HG03378 (cell line): ENCODE measurements around the gene ESPNL.

Source experiments
- ATAC-seq: cut with Tn5 transposase; IDR thresholded peaks from one replicate; pipeline ENCODE4 v1.9.1; 2021; ENCODE audit warnings: mild to moderate bottlenecking, moderate library complexity; ENCODE audit not compliant: unreplicated experiment

ESPNL gene

DNA sequence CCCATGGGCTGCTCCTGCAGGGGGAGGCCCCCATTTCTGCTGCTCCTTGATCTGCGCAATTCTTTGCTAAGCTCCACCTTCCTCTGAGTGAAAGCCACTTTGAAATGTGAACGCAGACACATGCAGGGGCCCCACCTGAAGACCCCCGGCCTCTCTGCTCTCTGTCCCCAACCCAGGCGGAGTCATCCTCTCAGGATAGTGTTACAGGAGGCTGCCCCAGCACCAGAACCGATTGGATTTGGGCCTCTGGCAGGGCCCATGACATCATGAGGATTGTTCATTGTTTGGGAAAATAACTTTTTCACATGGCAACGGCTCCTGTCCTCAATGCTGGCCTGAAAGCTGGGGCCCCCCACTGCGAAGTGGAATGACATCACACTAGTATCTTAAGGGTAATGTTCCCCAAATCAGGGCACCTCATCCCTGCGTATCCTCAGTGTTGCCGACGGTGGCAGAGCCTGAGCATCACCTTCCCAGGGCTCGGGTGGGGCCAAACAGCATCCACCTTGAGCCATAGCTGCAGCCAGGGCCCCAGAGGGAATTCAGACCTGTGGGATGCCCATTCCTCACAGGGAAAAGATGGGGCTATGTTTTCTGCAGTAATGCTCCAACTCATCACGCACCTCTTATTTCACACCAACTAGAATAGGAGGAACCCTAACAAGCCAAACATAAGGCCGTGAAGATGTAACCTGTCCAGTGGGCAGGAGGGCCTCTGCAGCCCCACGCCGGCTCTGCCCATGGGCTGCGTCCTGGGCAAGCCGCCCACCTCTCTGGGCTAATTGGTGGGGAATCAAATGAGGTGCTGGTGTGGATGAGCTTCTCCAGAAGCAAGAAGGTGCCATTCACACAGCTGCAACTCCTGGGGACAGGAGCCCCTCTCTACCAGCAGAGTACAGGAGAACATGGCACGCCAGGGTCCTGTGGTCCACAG lies 55.9 kb downstream of the ESPNL start:
- ATAC-seq, result no peak

GRCh38 chr2:238157506-238158017 lies 57.4 kb downstream of the ESPNL start:
- no peak for ATAC-seq

DNA sequence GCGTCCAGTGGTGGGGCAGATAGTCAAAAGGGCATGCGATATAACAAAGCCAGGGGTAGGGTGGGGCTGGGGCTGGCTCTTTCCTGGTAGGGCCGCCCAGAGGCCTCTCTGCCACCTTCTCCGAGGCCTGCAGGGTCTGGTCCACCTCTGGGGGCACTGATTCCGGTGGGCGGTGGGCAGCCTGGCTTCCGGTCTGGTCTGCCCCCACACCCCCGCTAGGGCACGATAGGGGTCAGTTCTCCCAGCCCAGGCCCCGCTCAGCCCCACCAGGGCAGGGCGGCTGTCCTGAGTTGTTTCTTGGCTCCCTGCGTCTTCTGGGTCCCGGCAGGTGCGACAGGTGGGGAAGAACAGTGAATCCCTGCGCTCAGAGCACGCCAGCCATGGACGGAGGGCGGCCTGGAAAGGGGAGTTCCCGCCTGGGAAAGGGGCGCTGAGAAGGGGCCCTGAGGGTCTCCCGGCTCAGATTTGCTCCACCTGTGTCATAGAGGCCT lies 57.9 kb downstream of the ESPNL start:
- ATAC-seq, result no peak

- ATAC-seq, result no peak
Measured at GRCh38 chr2:238158509-238159070, 58.5 kb downstream of the ESPNL start, which contains the start of gene ERFE. Gene ERFE (plus strand): TSS chr2:238158970. CDS start chr2:238159008, 38 bp downstream.

GRCh38 chr2:238159071-238159539 lies 59.0 kb downstream of the ESPNL start:
- no peak for ATAC-seq

GRCh38 chr2:238159661-238160205 lies 59.6 kb downstream of the ESPNL start:
- ATAC-seq, result no peak

GRCh38 chr2:238160206-238161129 lies 60.3 kb downstream of the ESPNL start:
- no peak for ATAC-seq

DNA sequence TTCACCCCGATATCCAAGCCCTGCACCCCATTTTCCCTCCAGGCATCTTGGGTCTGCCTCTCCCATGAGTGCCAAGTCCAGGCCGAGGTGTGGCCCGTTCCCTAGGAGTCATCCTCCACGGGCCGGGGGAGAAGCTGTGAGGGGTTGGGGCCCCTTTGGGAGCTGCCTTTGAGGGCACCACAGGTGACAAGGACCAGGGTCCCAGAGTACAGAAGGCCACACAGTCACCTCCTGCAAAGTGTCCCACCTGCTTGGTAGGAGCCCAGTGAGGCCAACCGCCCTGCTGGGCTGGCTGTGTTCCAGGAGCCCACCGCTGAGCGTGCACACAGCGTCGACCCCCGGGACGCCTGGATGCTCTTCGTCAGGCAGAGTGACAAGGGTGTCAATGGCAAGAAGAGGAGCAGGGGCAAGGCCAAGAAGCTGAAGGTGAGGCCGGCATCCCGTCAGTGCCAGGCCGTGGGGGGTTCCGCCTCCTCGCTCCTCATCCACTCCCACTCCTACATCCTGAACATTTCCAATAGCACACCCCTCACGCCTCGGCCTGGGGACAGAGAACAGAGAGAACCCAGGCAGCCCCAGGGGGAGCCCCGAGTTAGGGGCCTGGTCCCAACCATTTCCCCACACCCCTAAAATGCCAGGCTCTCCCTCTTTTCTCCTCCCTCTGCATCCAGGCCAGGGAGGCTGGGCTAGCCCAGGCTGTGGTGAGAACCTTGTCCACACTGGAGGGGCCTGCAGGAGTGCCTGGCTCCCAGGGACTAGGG lies 61.3 kb downstream of the ESPNL start:
- no peak for ATAC-seq

GRCh38 chr2:238162251-238162845 lies 62.2 kb downstream of the ESPNL start:
- ATAC-seq, result no peak

- no peak for ATAC-seq
Measured at GRCh38 chr2:238162846-238163441, 62.8 kb downstream of the ESPNL start.

GRCh38 chr2:238163481-238164198 lies 63.5 kb downstream of the ESPNL start:
- no peak for ATAC-seq

DNA sequence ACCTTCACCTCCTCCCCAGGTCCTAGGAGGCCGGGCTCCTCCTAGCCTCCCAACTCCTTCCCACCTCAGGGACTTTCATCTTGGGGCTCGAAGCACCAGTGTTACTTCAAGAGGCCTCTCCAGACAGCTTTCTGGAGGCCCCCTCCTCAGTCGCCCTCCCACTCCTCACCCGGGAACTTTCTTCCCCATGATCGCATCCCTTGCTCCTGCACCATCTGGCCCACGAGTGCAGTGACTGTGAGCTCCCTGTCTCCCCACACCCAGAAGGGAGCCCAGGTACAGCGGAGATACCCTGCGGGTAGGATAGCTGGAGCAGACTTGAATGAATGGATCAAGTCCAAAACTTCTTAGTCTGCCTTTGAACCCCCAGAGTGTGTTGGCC lies 64.8 kb downstream of the ESPNL start:
- ATAC-seq, result no peak

DNA sequence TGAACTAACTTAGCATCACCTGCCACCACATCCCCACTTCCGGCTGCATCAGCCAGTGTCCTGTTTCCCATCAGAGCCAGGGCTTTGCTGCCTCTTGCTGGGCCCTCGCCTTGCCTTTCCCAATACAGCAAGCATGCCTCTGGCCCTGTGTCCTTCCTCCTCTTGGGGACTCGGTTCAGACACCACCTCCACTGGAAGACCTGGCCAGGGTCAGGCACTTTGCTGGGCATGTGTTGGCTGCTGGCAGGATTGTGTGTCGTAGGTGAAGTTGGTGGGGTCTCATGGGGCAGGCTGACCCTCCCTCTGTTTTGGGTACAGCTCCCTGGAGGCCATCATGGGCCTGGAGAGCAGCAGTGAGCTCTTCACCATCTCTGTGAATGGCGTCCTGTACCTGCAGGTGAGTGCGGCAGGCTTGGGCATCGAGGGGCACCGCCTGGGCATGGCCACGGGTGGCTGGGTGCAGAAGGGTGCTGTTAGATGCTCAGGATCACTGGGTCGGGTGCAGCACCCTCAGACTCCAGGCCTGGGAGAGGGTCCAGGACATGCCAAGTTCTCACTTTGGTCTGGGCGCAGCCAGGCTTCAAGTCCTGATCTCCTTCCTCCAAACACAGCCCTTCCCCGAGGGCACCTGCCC lies 65.3 kb downstream of the ESPNL start:
- ATAC-seq, result no peak

GRCh38 chr2:238166391-238167343 lies 66.5 kb downstream of the ESPNL start:
- ATAC-seq, result no peak

- ATAC-seq, result no peak
Measured at GRCh38 chr2:238167344-238167715, 67.2 kb downstream of the ESPNL start.

DNA sequence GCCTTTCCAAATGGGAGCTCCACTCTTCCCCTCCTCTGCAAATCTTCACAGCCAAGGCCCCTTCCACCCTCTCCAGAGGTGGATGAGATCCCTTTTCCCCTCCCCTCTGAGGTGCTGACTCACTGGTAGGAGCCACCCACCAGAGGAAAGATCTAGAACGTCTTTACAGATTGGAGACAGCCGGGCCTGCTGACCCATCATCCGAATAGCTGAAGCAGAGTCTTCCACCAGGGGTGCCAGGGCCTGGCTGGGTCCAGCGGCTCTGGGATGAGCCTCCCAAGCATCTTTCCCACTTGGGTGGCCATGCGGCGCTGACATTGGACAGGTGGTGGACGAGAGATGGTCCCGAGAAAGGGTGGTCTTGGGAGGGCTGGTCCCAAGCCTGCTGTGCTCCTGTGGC lies 67.6 kb downstream of the ESPNL start:
- ATAC-seq, result no peak
